HepG2 (cell line): ENCODE data around the gene ZNF740. TPM values are rescaled to one million over a fixed set of nuclear protein-coding genes. Genes with fewer than 3 reads are reported as not detected.

Experiments
- AGO1 ChIP-seq: fragments of 200-400 bp; formaldehyde crosslinking; IDR thresholded peaks from 2 replicates; pipeline ENCODE4 v1.6.1; 2017; ENCODE audit warnings: mild to moderate bottlenecking, low read depth, low read length, moderate library complexity; ENCODE audit not compliant: poor library complexity, severe bottlenecking
- ARID2 ChIP-seq: sonication (generic); formaldehyde crosslinking; IDR thresholded peaks from 2 replicates; pipeline ENCODE4 v1.8.1; 2022; ENCODE audit warnings: mild to moderate bottlenecking, missing genetic modification reagents, borderline replicate concordance
- HMG20B ChIP-seq: conservative IDR thresholded peaks from 2 replicates; pipeline ENCODE4 v1.6.1; 2016; ENCODE audit warnings: missing genetic modification reagents, missing compliant biosample characterization
- KLF15 ChIP-seq: sonication (generic); formaldehyde crosslinking; IDR thresholded peaks from 2 replicates; pipeline ENCODE4 v1.8.1; 2023; ENCODE audit warnings: borderline replicate concordance, mild to moderate bottlenecking, inconsistent platforms, missing genetic modification reagents, mixed read lengths
- MAFF ChIP-seq: IDR thresholded peaks from 2 replicates; pipeline ENCODE4 v1.6.1; 2011; ENCODE audit warnings: low read depth, low read length, improper control_type of control experiment
- MATR3 ChIP-seq: sonication (generic); formaldehyde crosslinking; IDR thresholded peaks from 2 replicates; pipeline ENCODE4 v1.4.0; 2020; ENCODE audit warnings: missing genetic modification reagents
- PHF21A ChIP-seq: sonication (generic); formaldehyde crosslinking; IDR thresholded peaks from 2 replicates; pipeline ENCODE4 v1.5.0; 2020; ENCODE audit warnings: mild to moderate bottlenecking, missing genetic modification reagents
- SMARCC2 ChIP-seq: fragments of 450-650 bp; IDR thresholded peaks from 2 replicates; pipeline ENCODE4 v1.6.1; 2017; ENCODE audit warnings: antibody characterized with exemption, mild to moderate bottlenecking
- ZFAT ChIP-seq: sonication (generic); formaldehyde crosslinking; conservative IDR thresholded peaks from 2 replicates; pipeline ENCODE4 v1.8.1; 2023; ENCODE audit warnings: missing genetic modification reagents, inconsistent platforms
- ZNF326 ChIP-seq: sonication (generic); formaldehyde crosslinking; IDR thresholded peaks from 2 replicates; pipeline ENCODE4 v1.4.0; 2020; ENCODE audit warnings: missing genetic modification reagents, borderline replicate concordance
- polyA plus RNA-seq, 8 experiments: library from polyadenylated mRNA; depleted of rRNA in 3 of 8; stranded (reverse) in 7 of 8; unstranded in 1 of 8; fragments of >200 nt; fragmentation: Illumina TruSeq in 4 of 8; extraction: Trizol in 4 of 8; gene quantifications; 2 replicates each; pipeline versions ENCODE4 v1.2.1 to v1.2.3, GENCODE V29; 2011 to 2016; ENCODE audit warnings: low read depth in 4 of 8, missing spikeins in 1 of 8, mixed read lengths in 1 of 8; ENCODE audit not compliant: insufficient read depth in 1 of 8
- total RNA-seq, 5 experiments: library from RNA; depleted of rRNA; stranded (reverse); fragments of >200 nt; fragmentation: Illumina TruSeq; extraction: Trizol; gene quantifications; 2 replicates each; pipeline ENCODE4 v1.2.3, GENCODE V29; 2016; ENCODE audit warnings: low read depth in 1 of 5
- TF ChIP-seq, protein P1 (sequence below): sonication (generic); formaldehyde crosslinking; IDR thresholded peaks from 2 replicates; pipeline ENCODE4 v1.5.0; 2020; ENCODE audit warnings: missing genetic modification reagents, mild to moderate bottlenecking, borderline replicate concordance
- TF ChIP-seq, protein P2 (sequence below): sonication (generic); formaldehyde crosslinking; IDR thresholded peaks from 2 replicates; pipeline ENCODE4 v1.8.0; 2023; ENCODE audit warnings: mild to moderate bottlenecking, missing genetic modification reagents
- TF ChIP-seq, protein P3 (sequence below): sonication (generic); formaldehyde crosslinking; IDR thresholded peaks from 2 replicates; pipeline ENCODE4 v1.4.0; 2020; ENCODE audit warnings: missing genetic modification reagents
- TF ChIP-seq, protein P4 (sequence below): sonication (generic); formaldehyde crosslinking; IDR thresholded peaks from 2 replicates; pipeline ENCODE4 v1.5.1; 2020; ENCODE audit warnings: missing genetic modification reagents, mild to moderate bottlenecking, borderline replicate concordance
- TF ChIP-seq, protein P5 (sequence below): sonication (generic); formaldehyde crosslinking; IDR thresholded peaks from 2 replicates; pipeline ENCODE4 v1.5.1; 2020; ENCODE audit warnings: missing genetic modification reagents, mild to moderate bottlenecking, borderline replicate concordance

The ZNF740 gene
- total and polyA plus RNA-seq, 2 of the 13 experiments (the other 11 are each of a cell fraction or from before 2014, with no cell fraction given), result 16.9 to 19.0 TPM

DNA sequence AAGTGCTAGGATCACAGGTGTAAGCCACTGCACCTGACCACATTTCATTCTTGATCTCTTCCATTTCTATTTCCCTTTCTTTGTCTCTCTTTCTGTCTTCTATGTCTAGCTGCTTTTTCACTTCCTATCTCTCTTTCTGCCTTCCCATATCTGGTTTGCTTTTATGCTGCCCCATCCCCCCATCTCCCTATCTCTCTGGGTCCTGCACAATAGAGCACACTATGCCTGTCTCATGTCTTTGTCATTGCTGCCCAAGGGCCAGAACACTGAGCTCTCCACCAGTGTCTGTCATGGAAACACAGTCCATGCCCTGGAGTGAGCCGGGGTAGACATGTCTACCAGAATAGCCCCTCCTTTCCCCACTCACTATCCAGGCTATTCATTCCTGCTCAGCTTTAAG is 63.8 kb downstream of the ZNF740 start (continued):
- TF ChIP-seq, protein P1, sequence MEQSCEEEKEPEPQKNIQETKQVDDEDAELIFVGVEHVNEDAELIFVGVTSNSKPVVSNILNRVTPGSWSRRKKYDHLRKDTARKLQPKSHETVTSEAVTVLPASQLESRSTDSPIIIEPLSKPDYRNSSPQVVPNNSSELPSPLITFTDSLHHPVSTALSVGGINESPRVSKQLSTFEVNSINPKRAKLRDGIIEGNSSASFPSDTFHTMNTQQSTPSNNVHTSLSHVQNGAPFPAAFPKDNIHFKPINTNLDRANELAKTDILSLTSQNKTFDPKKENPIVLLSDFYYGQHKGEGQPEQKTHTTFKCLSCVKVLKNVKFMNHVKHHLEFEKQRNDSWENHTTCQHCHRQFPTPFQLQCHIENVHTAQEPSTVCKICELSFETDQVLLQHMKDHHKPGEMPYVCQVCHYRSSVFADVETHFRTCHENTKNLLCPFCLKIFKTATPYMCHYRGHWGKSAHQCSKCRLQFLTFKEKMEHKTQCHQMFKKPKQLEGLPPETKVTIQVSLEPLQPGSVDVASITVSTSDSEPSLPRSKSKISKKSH (CRISPR knock-in tag), result no peak
- no peak for TF ChIP-seq ZFAT
- no peak for TF ChIP-seq HMG20B (CRISPR knock-in tag)
- TF ChIP-seq ZNF326 (CRISPR knock-in tag), result no peak
- TF ChIP-seq, protein P2, sequence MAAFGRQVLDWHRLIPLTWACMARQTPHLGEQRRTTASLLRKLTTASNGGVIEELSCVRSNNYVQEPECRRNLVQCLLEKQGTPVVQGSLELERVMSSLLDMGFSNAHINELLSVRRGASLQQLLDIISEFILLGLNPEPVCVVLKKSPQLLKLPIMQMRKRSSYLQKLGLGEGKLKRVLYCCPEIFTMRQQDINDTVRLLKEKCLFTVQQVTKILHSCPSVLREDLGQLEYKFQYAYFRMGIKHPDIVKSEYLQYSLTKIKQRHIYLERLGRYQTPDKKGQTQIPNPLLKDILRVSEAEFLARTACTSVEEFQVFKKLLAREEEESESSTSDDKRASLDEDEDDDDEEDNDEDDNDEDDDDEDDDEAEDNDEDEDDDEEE (CRISPR knock-in tag), result no peak
- TF ChIP-seq PHF21A, result no peak
- no peak for TF ChIP-seq MATR3 (CRISPR knock-in tag)
- no peak for TF ChIP-seq SMARCC2
- TF ChIP-seq, protein P3, sequence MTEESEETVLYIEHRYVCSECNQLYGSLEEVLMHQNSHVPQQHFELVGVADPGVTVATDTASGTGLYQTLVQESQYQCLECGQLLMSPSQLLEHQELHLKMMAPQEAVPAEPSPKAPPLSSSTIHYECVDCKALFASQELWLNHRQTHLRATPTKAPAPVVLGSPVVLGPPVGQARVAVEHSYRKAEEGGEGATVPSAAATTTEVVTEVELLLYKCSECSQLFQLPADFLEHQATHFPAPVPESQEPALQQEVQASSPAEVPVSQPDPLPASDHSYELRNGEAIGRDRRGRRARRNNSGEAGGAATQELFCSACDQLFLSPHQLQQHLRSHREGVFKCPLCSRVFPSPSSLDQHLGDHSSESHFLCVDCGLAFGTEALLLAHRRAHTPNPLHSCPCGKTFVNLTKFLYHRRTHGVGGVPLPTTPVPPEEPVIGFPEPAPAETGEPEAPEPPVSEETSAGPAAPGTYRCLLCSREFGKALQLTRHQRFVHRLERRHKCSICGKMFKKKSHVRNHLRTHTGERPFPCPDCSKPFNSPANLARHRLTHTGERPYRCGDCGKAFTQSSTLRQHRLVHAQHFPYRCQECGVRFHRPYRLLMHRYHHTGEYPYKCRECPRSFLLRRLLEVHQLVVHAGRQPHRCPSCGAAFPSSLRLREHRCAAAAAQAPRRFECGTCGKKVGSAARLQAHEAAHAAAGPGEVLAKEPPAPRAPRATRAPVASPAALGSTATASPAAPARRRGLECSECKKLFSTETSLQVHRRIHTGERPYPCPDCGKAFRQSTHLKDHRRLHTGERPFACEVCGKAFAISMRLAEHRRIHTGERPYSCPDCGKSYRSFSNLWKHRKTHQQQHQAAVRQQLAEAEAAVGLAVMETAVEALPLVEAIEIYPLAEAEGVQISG (CRISPR knock-in tag), result no peak
- TF ChIP-seq ARID2 (CRISPR knock-in tag), result no peak
- TF ChIP-seq MAFF, result no peak
- TF ChIP-seq KLF15 (CRISPR knock-in tag), result no peak
- TF ChIP-seq, protein P4, sequence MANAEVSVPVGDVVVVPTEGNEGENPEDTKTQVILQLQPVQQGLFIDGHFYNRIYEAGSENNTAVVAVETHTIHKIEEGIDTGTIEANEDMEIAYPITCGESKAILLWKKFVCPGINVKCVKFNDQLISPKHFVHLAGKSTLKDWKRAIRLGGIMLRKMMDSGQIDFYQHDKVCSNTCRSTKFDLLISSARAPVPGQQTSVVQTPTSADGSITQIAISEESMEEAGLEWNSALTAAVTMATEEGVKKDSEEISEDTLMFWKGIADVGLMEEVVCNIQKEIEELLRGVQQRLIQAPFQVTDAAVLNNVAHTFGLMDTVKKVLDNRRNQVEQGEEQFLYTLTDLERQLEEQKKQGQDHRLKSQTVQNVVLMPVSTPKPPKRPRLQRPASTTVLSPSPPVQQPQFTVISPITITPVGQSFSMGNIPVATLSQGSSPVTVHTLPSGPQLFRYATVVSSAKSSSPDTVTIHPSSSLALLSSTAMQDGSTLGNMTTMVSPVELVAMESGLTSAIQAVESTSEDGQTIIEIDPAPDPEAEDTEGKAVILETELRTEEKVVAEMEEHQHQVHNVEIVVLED (CRISPR knock-in tag), result no peak
- TF ChIP-seq, protein P5, sequence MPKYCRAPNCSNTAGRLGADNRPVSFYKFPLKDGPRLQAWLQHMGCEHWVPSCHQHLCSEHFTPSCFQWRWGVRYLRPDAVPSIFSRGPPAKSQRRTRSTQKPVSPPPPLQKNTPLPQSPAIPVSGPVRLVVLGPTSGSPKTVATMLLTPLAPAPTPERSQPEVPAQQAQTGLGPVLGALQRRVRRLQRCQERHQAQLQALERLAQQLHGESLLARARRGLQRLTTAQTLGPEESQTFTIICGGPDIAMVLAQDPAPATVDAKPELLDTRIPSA (CRISPR knock-in tag), result no peak
- TF ChIP-seq AGO1, result no peak
